Adipocyte (in vitro differentiated cells): Measurements from ENCODE around the gene OR10A4.
"Not testable (repeated sequence)": the region's sequence is repeated elsewhere in the genome, so short reads cannot be mapped to it uniquely, and the experiment has no call there.

Experiments
- DNase-seq: peaks from one replicate; pipeline ENCODE4 v3.0.0-alpha.2; 2015; ENCODE audit warnings: low read depth
- H3K27me3 ChIP-seq: replicated peaks from 2 replicates; pipeline ENCODE4 v1.7.0; 2013; ENCODE audit warnings: mild to moderate bottlenecking, low read length, moderate library complexity; ENCODE audit not compliant: control insufficient read depth, insufficient read depth
- H3K36me3 ChIP-seq: 2 replicates; pipeline ENCODE4 v1.7.0; 2013; ENCODE audit warnings: low read length, mild to moderate bottlenecking, moderate library complexity; ENCODE audit not compliant: control insufficient read depth, insufficient read depth, severe bottlenecking
- H3K4me1 ChIP-seq: 2 replicates; pipeline ENCODE4 v1.7.0; 2013; ENCODE audit warnings: mild to moderate bottlenecking, low read length, moderate library complexity; ENCODE audit not compliant: control insufficient read depth, insufficient read depth
- H3K4me3 ChIP-seq: 2 replicates; pipeline ENCODE4 v1.7.0; 2013; ENCODE audit warnings: mild to moderate bottlenecking, low read length, moderate library complexity
- H3K9ac ChIP-seq: 2 replicates; pipeline ENCODE4 v1.7.0; 2013; ENCODE audit warnings: mild to moderate bottlenecking, low read length, moderate library complexity
- H3K9me3 ChIP-seq: 2 replicates; pipeline ENCODE4 v1.7.0; 2013; ENCODE audit warnings: mild to moderate bottlenecking, low read length, moderate library complexity; ENCODE audit not compliant: control insufficient read depth

OR10A4 gene

GRCh38 chr11:6862961-6863360 lies 13.5 kb upstream of the OR10A4 start, which contains the start of gene OR10A2:
OR10A2 (plus strand) TSS chr11:6863057; CDS start chr11:6869755, 6,698 bp downstream.
- no peaks in the 10 kb centered on the region for H3K36me3 ChIP-seq
- no peaks in the 10 kb centered on the region for H3K27me3 ChIP-seq
- no peaks in the 10 kb centered on the region for H3K4me1 ChIP-seq
- no peak for DNase-seq
- no peak within 1 kb of the TSS for H3K4me3 ChIP-seq
- no peak within 1 kb of the TSS for H3K9ac ChIP-seq
- H3K9me3 ChIP-seq: no peaks in the 10 kb centered on the region

DNA sequence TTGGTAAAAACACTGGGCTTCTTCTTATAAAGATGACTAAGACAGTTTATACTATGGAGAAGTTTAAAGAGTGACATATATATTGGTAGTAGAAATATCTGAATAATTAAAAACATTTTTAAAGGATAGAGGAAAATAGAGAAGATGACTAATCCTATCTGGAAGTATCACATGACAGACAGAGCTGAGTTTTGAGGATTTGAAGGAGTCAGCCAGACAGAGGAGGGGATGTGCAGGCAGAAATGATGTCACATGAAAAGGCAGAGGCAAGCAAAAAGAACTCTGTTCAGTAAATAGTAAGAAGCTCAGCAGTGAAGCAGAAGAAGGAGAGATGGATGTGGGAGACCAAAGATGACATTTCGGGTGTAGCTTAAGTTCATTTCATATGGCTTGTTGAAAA lies 12.0 kb upstream of the OR10A4 start:
- Histone ChIP-seq H3K9ac (no peak overlapping the region), H3K9me3 (no peaks in the 10 kb centered on the region), H3K36me3 (no peaks in the 10 kb centered on the region), H3K4me1 (no peaks in the 10 kb centered on the region), H3K27me3 (no peaks in the 10 kb centered on the region), H3K4me3 (no peak overlapping the region)
- peak; percentile 3 for DNase-seq

DNA sequence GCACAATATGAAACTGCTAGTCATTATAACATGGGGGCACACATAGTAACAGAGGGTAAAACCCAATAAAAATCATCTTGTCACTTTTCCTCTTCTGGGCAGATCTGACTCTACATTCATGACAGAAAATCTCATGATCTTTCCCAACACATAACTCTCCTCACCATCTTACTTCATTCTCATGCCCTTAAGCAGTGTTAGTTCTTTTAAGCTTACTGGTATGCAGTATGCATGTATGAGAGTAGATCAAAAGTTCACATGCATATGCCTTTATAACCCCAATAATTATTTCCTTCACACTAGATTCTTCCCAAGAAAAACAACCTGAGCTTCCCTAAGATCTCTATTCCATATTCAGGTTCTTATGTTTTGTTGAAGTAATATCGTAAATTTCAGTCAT lies 5.1 kb upstream of the OR10A4 start:
- DNase-seq: no peak

DNA sequence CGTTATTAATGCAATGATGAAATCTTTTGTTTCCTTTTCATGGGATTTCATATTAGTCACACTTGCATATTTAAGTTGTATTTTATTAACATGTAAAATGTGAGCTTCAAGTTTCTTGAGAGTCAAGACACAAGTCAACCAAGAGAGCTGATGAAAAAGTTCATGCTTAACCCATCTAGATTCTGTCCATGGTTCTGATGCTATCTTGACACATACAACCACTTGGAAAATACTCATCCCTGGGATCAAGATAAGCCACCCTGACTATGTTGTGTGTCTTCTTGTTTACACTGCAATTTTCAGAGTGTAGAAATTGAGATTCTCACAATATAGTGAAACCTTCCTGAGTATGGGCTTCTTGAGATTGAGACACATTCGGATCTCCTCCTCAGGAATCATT lies 664 bp upstream of the OR10A4 start:
- no peak for DNase-seq
- no peaks in the 10 kb centered on the region for H3K36me3 ChIP-seq
- no peaks in the 10 kb centered on the region for H3K27me3 ChIP-seq
- H3K9me3 ChIP-seq: peaks cover 2% of the 10 kb centered on the region
- no peak overlapping the region for H3K4me3 ChIP-seq
- no peaks in the 10 kb centered on the region for H3K4me1 ChIP-seq
- no peak overlapping the region for H3K9ac ChIP-seq

More for the DNA sequence above, 5.1 kb upstream of the OR10A4 start:
- Histone ChIP-seq H3K27me3 (no peaks in the 10 kb centered on the region), H3K9me3 (no peaks in the 10 kb centered on the region), H3K4me1 (no peaks in the 10 kb centered on the region), H3K9ac (no peak overlapping the region), H3K4me3 (no peak overlapping the region), H3K36me3 (no peaks in the 10 kb centered on the region)

- Histone ChIP-seq H3K4me1 (no peaks in the 10 kb centered on the region), H3K9ac (no peak overlapping the region), H3K27me3 (no peaks in the 10 kb centered on the region), H3K4me3 (no peak overlapping the region), H3K36me3 (no peaks in the 10 kb centered on the region), H3K9me3 (peaks cover 2% of the 10 kb centered on the region)
- DNase-seq: no peak
These were observed 489 bp downstream of the OR10A4 start for GRCh38 chr11:6876914-6877313.

- H3K9me3 ChIP-seq: no peaks in the 10 kb centered on the region
- no peak overlapping the region for H3K4me3 ChIP-seq
- H3K9ac ChIP-seq: no peak overlapping the region
- H3K27me3 ChIP-seq: no peaks in the 10 kb centered on the region
- no peaks in the 10 kb centered on the region for H3K4me1 ChIP-seq
- no peaks in the 10 kb centered on the region for H3K36me3 ChIP-seq
- DNase-seq: no peak
These were observed 6.3 kb downstream of the OR10A4 start for GRCh38 chr11:6882751-6883150.

- H3K4me1 ChIP-seq, DNase-seq, H3K36me3 ChIP-seq, H3K27me3 ChIP-seq, H3K4me3 ChIP-seq, H3K9me3 ChIP-seq, H3K9ac ChIP-seq: not testable (repeated sequence)
These were observed 11.3 kb downstream of the OR10A4 start for GRCh38 chr11:6887711-6888110.

- Histone ChIP-seq H3K27me3 (no peaks in the 10 kb centered on the region), H3K4me1 (no peaks in the 10 kb centered on the region), H3K4me3 (no peak overlapping the region), H3K36me3 (no peaks in the 10 kb centered on the region), H3K9ac (no peak overlapping the region), H3K9me3 (no peaks in the 10 kb centered on the region)
- DNase-seq: no peak
These were observed 12.4 kb downstream of the OR10A4 start for GRCh38 chr11:6888830-6889229.

DNA sequence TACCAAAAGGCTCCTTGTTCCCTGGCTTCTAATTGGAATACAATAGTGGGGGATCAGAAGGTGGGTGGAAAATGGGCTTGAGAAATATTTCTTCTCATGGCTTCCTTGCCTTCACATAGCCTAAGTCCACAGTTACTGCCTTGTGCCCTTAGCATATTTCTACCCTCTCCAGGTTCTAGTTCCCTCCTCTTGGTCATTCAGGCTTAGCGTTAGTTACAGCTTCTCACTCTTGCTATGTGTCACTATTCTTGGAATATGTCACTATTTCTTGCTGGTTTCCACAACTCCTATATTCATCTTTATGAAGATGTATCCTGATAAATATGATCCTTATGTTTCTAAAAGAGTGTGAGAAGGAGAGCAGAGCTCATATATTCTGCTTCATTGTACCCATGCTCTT lies 13.4 kb downstream of the OR10A4 start:
- H3K9me3 ChIP-seq: no peaks in the 10 kb centered on the region
- no peak overlapping the region for H3K4me3 ChIP-seq
- H3K9ac ChIP-seq: no peak overlapping the region
- no peaks in the 10 kb centered on the region for H3K36me3 ChIP-seq
- no peaks in the 10 kb centered on the region for H3K27me3 ChIP-seq
- no peak for DNase-seq
- no peaks in the 10 kb centered on the region for H3K4me1 ChIP-seq

DNA sequence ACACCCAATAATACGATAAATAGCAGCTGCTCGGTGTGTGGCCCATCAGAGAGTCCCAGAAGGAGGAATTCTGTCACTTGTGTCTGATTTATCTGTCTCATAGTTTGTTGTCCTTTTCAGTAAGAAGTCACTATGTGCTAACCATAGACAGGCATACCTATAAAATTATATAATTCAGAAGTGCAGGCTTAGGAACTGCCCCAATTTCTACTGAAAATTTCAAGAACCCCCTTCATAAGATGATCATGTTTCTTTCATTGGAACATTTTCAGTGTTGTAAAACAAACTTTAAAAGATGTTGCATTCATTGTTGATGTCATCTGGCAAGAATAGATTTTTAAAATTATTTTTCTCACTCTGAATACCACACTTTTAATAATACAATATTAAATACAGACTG lies 16.0 kb downstream of the OR10A4 start, which contains the start of gene OR2D2:
OR2D2 (minus strand) TSS at position 101 of the 400 bp plus-strand sequence; CDS start at position 101, 0 bp downstream.
- Histone ChIP-seq H3K36me3 (no peaks in the 10 kb centered on the region), H3K9me3 (no peaks in the 10 kb centered on the region), H3K4me3 (no peak within 1 kb of the TSS), H3K27me3 (no peaks in the 10 kb centered on the region), H3K9ac (no peak within 1 kb of the TSS), H3K4me1 (no peaks in the 10 kb centered on the region)
- DNase-seq: no peak

DNA sequence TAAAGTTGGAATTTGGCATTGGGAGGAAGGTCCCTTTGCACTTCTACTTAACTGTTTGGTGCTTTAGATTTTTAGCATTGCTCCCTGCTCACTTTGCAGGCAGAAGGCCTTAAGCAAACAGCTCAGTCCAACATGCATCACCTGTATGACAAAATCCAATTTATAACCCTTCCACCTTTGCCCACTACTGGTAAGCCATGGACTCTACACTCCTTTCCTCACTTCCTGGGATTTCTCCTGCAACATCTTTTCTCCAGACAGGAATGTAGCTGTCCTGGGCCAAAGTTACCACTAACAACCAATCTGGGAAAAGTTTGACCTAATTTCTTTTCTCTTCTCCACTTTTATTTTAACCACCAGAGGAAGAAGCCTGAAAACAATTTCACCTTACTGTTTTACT lies 17.7 kb downstream of the OR10A4 start:
- H3K4me3 ChIP-seq: no peak overlapping the region
- no peaks in the 10 kb centered on the region for H3K36me3 ChIP-seq
- no peak for DNase-seq
- H3K4me1 ChIP-seq: no peaks in the 10 kb centered on the region
- H3K27me3 ChIP-seq: no peaks in the 10 kb centered on the region
- H3K9me3 ChIP-seq: no peaks in the 10 kb centered on the region
- no peak overlapping the region for H3K9ac ChIP-seq

DNA sequence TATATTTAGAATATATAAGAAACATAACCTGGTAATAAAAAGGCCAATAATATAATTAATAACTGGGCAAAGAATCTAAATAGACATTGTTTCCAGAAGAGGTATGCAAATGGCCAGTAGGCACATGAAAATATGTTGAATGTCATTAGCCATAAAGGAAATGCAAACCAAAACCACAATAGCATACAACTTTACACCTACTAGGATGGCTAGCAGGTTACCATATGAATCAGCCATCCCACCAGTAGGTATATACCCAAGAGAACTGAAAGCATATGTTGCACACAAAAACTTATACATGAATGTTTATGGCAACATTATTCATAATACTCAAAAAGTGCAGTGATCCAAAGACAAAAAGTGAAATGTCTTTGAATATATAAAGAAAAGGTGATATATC lies 18.6 kb downstream of the OR10A4 start:
- Histone ChIP-seq H3K27me3 (no peaks in the 10 kb centered on the region), H3K9ac (no peak overlapping the region), H3K9me3 (no peaks in the 10 kb centered on the region), H3K36me3 (no peaks in the 10 kb centered on the region), H3K4me1 (no peaks in the 10 kb centered on the region), H3K4me3 (no peak overlapping the region)
- DNase-seq: no peak
